Measurements from ENCODE around the gene ACOX2. TPM values are rescaled to one million over a fixed set of nuclear protein-coding genes. Genes with fewer than 3 reads are reported as not detected.
A peak's percentile ranks its signal among the peaks of the same experiment; 100 is the strongest.

Gene ACOX2
- total and polyA plus RNA-seq, 4 donors: 5.3 to 24.4 (median 11.6) TPM

DNA sequence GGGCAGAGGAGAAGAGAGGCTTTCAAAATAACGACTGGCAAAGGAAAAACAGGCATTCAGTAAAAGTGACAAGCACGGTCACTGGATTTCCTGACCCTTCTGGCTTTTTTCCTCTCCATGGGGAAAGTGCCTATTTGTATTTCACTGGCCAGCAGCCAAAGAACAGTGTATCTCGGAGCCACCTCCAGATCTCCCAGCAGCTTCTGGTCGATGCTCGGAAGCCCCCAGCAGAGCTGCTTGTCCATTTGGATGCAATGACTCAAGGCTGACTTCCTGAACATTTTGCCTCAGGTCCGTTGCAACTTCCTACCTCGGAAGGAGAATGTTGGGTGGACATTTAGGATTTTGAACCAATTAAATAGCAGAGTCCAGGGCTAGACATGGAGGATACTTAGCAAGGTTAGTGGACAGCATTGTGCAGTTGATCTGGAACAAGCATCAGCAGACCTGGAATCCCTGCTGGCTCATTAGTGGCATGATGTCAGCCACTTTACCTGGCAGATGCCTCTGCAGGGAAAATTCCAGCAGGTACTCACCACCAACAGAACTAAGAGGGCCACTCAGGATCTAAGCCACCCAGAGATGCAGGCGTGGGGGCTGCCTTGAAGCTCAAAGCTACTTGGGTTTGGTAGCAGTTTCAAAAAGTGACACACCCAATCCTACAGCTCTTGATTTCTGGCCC is 39.1 kb upstream of the ACOX2 start:
- peaks cover 0 to 4% (median 0%) of the 10 kb centered on the region in 3 donors for H3K27me3 ChIP-seq (ENCODE audit: control insufficient read depth in 3 of 3, insufficient read depth in 3 of 3, low read length in 2 of 3)
- WGBS, 2 donors: 34 to 41% methylated on average over 8 of the region's 8 CpGs
- H3K9ac ChIP-seq (ENCODE audit: insufficient read depth in 1 of 2, low read length in 2 of 2): no peak overlapping the region
- peak overlapping the region; percentile 75 to 77 for H3K27ac ChIP-seq (ENCODE audit: low read depth in 1 of 2, low read length in 1 of 2)
- TF ChIP-seq, protein P1, sequence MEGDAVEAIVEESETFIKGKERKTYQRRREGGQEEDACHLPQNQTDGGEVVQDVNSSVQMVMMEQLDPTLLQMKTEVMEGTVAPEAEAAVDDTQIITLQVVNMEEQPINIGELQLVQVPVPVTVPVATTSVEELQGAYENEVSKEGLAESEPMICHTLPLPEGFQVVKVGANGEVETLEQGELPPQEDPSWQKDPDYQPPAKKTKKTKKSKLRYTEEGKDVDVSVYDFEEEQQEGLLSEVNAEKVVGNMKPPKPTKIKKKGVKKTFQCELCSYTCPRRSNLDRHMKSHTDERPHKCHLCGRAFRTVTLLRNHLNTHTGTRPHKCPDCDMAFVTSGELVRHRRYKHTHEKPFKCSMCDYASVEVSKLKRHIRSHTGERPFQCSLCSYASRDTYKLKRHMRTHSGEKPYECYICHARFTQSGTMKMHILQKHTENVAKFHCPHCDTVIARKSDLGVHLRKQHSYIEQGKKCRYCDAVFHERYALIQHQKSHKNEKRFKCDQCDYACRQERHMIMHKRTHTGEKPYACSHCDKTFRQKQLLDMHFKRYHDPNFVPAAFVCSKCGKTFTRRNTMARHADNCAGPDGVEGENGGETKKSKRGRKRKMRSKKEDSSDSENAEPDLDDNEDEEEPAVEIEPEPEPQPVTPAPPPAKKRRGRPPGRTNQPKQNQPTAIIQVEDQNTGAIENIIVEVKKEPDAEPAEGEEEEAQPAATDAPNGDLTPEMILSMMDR (IDR thresholded peaks at IDR 0.05; ENCODE audit: control extremely low read depth, extremely low read depth): no peak
- peaks cover 0 to 2% (median 0%) of the 10 kb centered on the region in 4 donors for H3K36me3 ChIP-seq (ENCODE audit: control insufficient read depth in 4 of 4, insufficient read depth in 4 of 4, low read length in 4 of 4)
- DNase-seq (peak in 1 of 3 donors; percentile 41), ATAC-seq (ENCODE audit: insufficient read depth, low FRiP score) (no peak)
- H3K4me1 ChIP-seq (ENCODE audit: control insufficient read depth in 5 of 5, insufficient read depth in 5 of 5, low read length in 5 of 5): peaks cover 4 to 29% (median 8%) of the 10 kb centered on the region in 5 donors
- peak overlapping the region; percentile 47 for H3K4me3 ChIP-seq
- no peaks in the 10 kb centered on the region for H3K9me3 ChIP-seq (ENCODE audit: control insufficient read depth in 4 of 4, insufficient read depth in 3 of 4, low read length in 3 of 4)

DNA sequence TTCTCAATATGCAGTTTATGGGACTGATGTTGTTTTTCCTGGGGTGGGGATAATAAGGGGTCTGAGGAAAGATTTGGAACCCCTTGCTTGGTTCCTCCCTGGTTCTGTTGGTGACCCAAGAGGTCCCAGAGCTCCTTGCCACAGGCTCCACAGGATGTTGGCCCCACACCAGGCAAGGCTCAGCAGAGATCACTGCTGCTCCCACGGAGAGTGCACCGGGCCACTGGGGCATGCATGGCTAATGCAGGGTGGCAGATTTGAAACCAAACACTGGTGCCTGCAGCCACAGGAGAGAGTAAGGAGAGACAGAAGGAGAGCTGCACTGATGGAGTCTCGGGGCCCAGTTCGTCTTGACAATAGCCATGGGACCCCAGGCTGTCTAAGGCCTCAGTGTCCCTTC is 37.7 kb upstream of the ACOX2 start:
- Histone ChIP-seq H3K4me1 (ENCODE audit: control insufficient read depth in 5 of 5, insufficient read depth in 5 of 5, low read length in 5 of 5) (peaks cover 4 to 27% (median 8%) of the 10 kb centered on the region in 5 donors), H3K27me3 (ENCODE audit: control insufficient read depth in 3 of 3, insufficient read depth in 3 of 3, low read length in 2 of 3) (peaks cover 0 to 4% (median 0%) of the 10 kb centered on the region in 3 donors), H3K9me3 (ENCODE audit: control insufficient read depth in 4 of 4, insufficient read depth in 3 of 4, low read length in 3 of 4) (no peaks in the 10 kb centered on the region), H3K27ac (ENCODE audit: low read depth in 1 of 2, low read length in 1 of 2) (peak overlapping the region in 1 of 2 donors; percentile 75), H3K9ac (ENCODE audit: insufficient read depth in 1 of 2, low read length in 2 of 2) (no peak overlapping the region), H3K4me3 (peak overlapping the region; percentile 14), H3K36me3 (ENCODE audit: control insufficient read depth in 4 of 4, insufficient read depth in 4 of 4, low read length in 4 of 4) (peaks cover 0 to 2% (median 0%) of the 10 kb centered on the region in 4 donors)
- WGBS, 2 donors: 82 to 84% methylated on average over 4 of the region's 4 CpGs
- DNase-seq (no peak), ATAC-seq (ENCODE audit: insufficient read depth, low FRiP score) (no peak)
- TF ChIP-seq, protein P1 (IDR thresholded peaks at IDR 0.05; ENCODE audit: control extremely low read depth, extremely low read depth): no peak

DNA sequence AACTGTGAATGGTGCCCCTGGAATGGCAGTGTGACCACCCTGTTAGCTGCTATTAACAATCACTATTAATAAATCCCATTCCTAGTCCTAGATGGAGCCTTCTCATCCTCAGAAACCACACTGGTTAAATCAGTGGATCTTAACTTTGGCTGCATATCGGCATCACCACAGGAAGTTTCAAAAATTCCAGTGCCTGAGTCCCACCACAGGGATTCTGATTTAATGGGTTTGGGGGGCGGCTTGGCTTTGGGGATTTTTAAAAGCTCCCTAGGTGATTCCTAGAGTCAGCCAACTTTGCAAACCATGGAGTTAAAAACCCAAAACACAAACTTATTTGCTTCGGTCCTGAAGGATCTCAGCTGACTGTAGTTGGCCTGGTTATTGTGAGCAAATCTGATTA is 37.1 kb upstream of the ACOX2 start:
- no peak overlapping the region for H3K27ac ChIP-seq (ENCODE audit: low read depth in 1 of 2, low read length in 1 of 2)
- peaks cover 0 to 2% (median 0%) of the 10 kb centered on the region in 4 donors for H3K36me3 ChIP-seq (ENCODE audit: control insufficient read depth in 4 of 4, insufficient read depth in 4 of 4, low read length in 4 of 4)
- ATAC-seq (ENCODE audit: insufficient read depth, low FRiP score) (no peak), DNase-seq (no peak)
- peaks cover 0 to 4% (median 0%) of the 10 kb centered on the region in 3 donors for H3K27me3 ChIP-seq (ENCODE audit: control insufficient read depth in 3 of 3, insufficient read depth in 3 of 3, low read length in 2 of 3)
- H3K9ac ChIP-seq (ENCODE audit: insufficient read depth in 1 of 2, low read length in 2 of 2): no peak overlapping the region
- TF ChIP-seq, protein P1 (IDR thresholded peaks at IDR 0.05; ENCODE audit: control extremely low read depth, extremely low read depth): no peak
- 78 to 91% methylated on average over 3 of the region's 3 CpGs for WGBS, 2 donors
- H3K9me3 ChIP-seq (ENCODE audit: control insufficient read depth in 4 of 4, insufficient read depth in 3 of 4, low read length in 3 of 4): no peaks in the 10 kb centered on the region
- H3K4me1 ChIP-seq (ENCODE audit: control insufficient read depth in 5 of 5, insufficient read depth in 5 of 5, low read length in 5 of 5): peaks cover 4 to 27% (median 8%) of the 10 kb centered on the region in 5 donors
- H3K4me3 ChIP-seq: no peak overlapping the region
